HG03095 (cell line): ENCODE data around the gene HPSE2.

Experiments used
- ATAC-seq: cut with Tn5 transposase; IDR thresholded peaks from one replicate; pipeline ENCODE4 v1.9.1; 2021; ENCODE audit warnings: moderate library complexity; ENCODE audit not compliant: unreplicated experiment

Gene HPSE2

DNA sequence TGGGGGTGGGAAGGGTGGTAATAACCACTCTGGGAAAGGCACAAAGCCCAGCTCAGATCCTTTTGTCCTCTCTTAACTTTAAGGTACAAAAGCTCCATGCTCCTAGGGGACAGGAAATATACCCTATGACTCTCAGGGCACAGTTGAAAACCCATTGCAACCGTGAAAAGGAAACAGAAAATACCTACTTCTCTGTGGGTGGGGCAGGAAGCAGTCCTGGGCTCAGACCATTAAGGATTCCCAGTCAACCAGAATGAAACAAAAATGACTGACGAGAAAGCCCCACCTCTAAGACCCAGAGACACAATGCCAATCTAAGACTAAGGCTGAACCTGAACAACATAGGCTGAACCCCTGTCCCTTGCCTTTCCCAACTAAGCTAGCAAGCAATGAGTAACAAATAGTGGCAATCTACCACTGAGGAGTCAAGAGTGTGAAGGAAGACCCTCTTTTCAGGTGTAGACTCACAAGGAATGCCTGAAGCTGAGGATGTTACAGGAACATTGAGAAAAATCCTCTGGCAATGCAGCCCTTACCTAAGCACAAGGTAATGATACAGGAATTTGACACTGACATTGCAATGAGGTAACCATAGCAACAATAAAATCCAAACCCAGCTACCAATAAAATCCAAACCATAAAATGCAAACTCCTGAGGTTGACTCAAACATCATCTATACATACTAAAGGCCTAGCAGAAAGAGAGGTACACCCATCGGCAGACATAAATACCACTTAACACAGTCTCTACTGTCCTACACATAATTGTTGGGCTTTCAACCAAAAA, 380.1 kb downstream of the HPSE2 start:
- no peak for ATAC-seq

DNA sequence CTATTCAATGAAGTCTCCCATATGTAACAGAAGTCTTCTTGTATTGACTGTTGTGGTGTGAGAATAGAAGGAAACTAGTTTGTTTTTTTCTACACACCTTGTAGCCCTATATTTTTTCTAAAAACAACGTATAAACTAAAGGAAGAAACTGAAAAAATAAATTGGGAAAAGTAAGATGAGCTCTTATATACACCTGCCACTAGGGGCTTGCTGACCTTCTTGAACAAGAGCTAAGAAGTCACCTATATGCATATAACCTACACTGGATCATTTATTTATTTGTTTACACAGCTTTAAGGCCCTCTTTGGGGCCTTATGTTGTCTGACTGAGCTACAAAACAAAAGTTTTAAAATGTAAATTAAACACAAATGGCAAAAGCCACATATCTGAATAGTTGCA, 383.0 kb downstream of the HPSE2 start:
- no peak for ATAC-seq

DNA sequence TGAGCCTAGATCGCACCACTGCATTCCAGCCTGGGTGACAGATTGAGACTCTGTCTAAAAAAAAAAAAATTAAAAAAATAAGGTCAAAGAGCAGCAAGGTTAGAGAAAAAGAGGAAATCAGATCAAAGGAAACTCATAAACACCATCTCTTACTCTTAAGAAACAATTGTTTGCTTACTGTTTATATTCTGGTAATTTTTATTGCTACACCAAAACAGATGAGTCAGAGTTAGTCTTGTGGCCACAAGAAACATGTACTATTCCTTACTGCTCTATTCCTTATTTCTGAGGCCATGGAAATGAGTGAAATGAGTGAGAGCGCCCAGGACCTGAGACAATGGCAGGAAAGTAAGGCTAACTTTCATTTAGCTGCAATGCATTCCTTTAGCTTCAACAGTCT, 387.3 kb downstream of the HPSE2 start:
- ATAC-seq, result no peak

DNA sequence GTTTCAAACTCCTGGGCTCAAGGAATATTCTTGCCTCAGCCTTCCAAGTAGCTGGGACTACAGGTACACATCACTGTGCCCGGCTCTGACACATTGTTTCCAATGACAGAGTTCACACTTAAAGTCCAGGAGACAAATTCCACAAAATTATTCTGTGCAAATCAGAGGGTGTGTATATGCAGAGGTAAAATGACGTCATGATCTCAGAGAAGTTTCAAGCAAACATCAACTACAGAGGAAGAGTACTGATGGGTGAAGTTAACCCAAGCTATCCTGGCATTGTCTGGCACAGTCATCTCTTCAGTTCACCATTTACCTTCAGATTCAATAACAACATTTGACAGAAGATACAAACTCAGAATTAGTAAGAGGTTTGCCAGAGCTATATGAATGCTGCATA, 388.9 kb downstream of the HPSE2 start:
- ATAC-seq, result no peak

DNA sequence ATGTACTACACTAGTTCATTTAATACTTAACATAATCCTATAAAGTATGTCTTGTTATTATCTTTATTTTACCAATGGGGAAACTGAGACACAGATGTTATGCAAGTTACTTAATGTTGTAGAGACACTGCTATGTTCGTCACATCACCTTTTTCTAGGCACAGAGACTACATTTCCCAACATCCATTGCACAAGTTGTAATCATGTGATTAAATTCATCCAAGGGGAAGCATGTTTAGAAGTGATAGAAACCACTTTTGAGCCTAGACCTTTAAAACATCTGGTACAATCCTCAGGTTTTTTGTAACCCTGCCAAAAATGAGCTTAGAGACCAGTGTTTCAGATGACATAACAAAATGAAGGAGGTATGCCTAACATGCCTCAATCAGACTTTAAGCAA, 402.1 kb downstream of the HPSE2 start:
- no peak for ATAC-seq

DNA sequence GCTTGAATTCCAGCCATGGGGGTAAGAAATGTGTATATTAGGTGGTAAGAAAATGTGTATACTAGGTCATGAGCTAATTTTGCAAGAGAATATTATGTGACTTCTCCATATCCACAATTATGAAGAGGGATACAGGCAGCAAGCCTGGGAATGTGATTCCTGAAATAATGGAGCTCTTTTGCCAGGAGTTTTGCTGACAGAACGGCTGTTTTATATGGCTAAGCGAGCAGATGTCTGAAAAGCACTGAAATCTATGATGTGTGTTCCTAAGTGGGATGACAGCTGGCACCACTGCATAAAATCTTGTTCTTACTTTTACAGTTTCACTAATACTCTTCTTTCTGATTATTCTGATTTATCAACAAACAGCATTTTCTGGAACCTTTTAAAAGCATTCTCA, 402.9 kb downstream of the HPSE2 start:
- ATAC-seq, result no peak

DNA sequence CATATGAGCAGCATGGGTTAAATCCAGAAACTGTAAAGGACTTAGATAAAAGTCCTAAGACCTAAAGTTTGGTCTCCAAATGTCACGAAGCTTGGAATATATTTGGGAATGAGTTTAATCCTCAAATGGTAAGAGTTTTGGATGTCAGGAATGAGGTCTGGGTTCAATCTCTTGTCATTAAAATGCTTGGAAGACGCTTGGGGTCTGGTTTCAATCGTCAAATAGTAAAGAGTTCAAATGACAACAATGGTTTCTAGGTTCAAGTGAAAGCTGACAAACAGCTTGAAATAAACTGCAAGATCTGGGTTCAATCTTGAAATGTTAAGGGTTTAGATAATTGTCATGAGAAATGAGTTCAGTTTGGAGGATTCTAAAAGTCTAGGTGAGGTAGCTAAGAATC, 403.5 kb downstream of the HPSE2 start:
- ATAC-seq, result no peak

DNA sequence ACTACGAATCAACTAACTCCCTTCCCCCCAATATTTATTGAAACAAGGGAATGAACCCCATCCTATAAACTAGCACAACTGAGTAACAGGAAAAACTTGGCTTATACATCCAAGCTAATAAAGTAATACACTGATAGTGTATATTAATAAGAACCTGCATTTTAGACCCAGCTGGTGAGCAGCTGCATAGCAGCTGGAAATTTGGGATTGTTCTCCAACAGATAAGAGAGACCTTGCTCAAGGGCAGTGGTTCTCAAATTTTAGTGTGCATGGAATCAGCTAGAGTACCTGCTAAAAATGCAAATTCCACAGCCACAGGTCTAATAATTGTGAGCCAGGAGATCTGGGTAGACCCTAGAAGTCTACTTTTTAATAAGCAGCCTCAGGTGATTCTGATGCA, 404.3 kb downstream of the HPSE2 start:
- no peak for ATAC-seq

DNA sequence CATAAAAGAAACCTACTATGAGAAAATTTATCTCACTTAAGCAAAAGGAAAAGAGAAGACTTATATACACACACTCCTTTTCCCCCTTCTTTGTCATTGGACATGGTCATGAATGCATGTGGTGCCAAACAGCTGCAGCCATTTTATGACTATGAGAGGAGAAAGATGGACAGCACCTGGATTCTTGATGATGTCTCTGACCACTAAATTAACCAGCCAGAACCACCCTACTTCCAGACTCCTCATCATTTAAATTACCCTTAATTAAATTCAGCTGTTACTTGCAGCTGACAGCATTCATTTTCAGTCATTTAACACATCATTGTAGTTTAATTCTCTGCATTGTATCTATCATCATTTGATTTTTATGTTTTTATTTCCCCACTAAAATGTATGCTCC, 409.9 kb downstream of the HPSE2 start:
- no peak for ATAC-seq

DNA sequence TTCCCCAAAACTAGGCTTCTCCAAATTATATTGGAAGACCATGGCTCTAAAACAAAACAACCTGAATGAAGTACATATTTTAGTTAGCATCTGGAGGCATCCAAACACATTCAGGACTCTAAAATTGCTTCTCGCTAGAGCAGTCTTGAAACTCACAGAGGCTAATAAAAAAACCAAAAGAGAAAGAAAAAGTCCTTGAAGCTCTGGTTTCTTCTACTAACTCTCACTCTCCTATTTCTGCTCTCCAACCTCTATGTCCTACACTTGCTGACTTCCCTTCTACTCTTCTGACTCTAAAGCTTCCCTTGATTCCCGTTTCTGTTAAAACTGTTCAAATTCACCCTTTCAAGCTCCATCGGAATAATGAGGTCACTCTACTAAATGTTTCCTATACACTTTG, 418.3 kb downstream of the HPSE2 start:
- no peak for ATAC-seq

DNA sequence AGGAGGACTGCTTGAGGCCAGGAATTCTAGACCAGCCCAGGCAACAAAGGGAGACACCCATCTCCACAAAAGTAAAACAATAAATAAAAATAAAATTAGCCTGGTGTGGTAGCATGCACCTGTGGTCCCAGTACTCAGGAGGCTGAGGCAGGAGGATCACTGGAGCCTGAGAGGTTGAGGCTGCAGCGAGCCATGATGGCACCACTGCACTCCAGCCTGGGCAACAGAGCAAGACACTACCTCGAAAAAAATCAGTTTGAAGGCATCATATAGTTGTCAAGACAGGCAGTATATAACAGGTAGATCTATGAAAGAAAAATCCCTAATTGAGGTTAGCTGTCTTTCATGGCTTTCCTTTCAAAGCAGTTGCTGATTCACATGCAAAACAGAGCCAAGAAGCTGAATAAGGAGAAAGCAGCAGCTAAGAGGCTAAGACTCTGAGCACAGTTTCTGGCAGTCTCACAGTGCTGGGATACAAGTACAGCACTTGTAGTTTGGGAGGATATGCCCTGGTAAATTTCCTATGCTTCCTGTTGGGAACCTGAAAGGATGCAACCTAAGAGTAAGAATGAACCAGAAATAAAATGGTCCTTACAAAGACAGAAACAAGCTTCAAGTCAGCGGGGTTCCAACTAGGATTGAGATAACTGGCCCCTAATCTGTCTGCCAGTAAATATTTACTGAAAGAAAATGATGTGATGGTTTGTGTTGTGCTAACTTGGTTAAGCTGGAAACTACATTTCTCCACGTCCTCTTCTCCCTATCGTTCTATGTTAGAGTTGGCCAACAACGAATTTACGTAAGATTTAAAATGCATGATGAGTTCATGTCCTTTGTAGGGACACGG, 420.4 kb downstream of the HPSE2 start:
- ATAC-seq, result no peak

DNA sequence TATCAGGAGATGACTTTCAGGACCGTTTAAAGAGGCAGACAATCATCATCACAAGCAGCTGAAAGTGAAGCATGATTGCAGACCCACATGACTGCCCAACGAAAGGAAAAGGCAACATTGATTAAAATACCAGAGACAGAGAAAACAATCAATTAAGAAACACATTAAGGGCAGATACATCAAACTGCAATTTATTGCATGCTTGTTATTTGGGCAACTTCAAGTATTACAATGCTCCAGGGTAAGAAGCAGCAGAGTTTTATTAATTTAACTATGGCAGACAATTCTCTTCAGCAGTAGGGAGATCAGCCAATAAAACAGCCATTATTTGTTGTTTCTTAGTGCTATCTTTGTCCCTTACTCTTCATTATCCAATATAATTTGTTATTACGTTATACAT, 421.2 kb downstream of the HPSE2 start:
- ATAC-seq, result no peak

DNA sequence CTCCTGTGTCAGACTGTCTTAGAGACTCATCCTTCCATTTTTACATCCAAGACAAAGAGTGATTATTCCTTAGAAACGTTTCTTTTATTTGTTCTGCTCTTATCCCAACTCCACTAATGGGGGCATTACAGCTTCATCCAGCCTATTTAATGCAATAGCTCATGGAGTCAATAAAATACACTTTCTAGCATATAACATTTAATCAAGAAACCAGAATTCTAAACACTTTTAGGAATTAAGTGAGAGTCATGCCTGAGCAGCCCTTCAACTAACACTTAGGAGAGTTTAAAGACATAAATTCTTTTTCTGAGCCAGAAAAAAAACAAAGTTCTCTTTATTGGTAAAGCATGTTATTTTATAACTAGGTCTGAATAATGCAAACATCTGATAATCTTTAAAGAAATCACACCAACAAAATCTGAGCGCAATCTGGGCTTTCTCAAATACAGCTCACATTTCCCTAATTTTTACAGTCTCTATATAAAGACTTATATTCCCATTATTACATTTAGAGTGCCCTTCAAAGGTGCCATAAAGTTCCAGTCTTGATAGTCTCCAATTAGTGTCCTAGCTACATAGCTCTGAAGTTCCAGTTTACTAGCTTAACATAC, 427.3 kb downstream of the HPSE2 start:
- no peak for ATAC-seq

DNA sequence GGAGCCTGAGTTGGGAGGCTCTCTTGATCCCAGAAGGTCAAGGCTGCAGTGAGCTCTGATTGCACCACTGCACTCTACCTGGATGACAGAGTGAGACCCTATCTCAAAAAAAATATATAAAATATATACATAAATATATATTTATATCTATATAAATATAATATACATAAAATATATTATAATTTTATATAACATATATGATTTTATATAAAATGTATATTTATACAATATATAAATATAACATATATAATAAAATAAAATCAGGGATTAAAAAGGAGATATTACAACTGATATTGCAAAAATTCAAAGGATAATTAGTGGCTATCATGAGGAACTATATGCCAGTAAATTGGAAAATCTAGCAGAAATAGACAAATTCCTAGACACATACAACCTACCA, 435.4 kb downstream of the HPSE2 start:
- ATAC-seq, result no peak

DNA sequence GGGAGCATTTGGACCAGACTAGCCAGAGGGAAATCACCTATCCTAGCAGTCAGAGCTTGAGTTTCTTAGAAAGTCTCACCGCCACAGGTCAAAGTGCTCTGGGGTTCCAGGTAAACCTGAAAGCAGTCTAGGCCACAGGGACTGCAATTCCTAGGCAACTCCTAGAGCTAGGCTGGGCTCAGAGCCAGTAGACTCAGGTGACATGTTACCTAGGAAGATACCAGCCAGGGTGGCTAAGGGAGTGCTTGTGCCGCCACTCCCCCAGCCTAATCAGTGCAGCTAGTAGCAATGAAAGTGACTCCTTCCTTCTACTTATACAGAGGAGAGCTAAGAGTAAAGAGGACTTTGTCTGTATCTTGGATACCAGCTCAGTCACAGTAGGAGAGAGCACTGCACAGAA, 440.2 kb downstream of the HPSE2 start:
- no peak for ATAC-seq

DNA sequence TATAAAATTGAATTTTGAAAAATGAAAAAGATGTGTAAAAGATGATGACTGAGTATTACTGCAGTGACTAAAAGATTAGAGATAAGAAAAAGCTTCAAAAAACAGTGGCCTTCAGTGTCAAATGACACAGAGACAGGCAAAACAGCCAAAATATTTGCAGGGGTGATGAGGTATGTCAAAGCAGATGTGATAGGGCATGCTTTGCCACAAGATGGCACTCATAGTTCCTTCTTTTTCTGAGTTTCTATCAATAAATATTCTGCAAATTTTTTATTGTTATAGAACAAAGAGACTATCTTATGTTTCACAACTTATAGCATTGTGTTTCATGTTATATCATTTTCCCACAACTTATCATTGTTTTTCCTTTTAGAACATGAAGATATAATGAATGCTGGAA, 444.8 kb downstream of the HPSE2 start:
- no peak for ATAC-seq

DNA sequence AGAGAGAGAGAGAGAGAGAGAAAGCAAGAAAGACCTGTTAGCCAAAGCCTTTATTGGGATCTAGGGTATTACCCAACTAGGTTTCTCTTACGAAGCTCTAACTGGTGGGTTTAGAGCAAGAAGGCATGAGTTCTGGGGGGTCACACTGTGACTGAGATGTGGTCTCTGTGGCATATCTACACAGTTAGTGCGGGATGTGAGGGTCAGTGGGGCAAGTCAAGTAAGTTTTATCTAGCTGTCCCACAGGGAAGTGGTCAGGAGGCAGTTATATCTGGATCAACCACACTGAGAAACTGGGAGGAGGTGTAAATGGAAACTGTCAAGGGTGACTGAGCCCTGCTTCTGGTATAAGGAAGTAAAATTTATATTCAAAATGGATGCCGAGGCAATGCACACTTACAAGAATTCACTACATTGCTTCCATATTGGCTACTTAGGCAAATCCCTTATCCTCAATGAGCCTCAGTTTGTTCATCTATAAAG, 457.3 kb downstream of the HPSE2 start:
- no peak for ATAC-seq

DNA sequence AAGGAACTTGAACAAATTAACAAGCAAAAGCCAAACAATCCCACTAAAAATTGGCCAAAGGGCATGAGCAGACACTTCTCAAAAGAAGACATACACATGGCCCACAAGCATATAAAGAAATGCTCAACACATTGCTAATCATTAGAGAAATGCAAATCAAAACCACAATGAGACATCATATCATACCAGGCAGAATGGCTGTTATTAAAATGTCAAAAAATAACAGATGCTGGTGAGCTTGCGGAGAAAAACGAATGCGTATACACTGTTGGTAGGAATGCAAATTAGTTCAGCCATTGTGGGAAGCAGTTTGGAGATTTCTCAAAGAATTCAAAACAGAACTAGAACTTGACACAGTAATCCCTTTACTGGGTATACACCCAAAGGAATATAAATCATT, 477.2 kb downstream of the HPSE2 start:
- no peak for ATAC-seq

DNA sequence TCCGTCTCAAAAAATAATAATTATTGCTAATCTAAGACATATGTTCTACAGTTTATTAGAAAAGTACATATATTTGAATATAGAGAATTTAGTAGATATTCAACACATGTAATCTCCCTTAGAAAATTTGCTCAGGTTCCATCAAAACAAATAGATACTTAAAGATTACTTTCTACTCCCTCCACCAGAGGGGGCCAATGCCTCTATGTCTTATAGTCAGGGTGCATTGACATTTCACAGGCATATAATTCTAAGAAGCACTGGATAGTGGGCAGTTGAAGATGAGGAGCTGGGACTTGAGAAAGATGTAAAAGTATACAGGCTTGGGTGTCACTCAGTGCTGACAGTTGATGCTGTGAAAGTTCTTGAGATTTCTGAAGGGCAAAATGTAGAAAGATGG, 487.4 kb downstream of the HPSE2 start:
- ATAC-seq, result no peak

DNA sequence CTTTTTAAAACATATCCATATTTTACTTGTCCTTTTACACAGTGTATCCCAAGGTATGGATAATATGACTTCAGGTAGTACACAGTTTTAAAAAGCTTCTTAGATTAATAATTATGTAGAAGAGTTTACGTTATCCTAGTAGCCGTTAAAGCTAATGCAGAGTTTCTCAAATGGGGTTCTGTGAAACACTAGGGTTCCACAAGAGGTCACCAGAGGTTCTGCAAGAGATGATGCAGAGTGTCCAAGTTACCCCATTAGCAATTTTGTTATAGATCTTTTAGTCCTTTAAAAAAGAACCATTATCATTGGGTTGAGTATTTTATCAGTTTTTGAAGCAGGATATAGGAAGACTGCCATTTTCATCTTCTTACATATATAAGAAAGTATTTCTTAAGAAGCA, 490.0 kb downstream of the HPSE2 start:
- no peak for ATAC-seq

DNA sequence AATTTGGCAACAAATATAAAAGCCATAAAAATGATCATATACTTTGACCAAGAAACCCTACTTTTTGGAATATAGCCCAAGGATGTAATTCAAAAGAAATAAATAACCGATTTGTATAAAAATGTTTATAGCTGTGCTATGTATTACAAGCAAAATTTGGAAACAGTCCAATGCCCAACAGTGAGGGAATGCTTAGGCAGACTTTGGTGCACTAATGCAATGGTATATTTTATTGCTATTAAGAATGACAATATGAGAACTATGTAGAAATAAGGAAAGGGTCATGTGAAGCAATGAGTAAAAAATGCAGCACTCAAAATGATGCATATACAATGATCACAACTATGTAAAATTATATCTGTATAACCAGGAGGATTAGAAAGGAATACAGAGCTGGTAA, 515.1 kb downstream of the HPSE2 start:
- ATAC-seq, result no peak

DNA sequence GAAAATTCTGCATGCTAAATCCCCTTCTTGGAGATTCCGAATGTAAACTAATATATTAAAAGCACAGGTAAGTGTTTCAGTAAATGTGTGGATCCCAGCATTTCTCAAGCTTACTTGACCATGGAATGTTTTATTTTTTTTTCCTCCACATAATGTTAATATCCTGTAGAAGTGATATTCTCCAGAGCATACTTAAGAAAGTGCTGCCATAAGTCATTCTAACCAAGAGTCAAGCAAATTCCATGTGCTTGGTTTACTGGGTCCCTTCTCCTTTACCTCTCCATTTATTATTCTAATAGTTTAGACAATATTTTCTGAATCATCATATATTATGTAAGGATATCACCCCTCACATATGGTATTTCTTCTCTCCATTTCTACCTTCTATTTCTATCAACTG, 522.1 kb downstream of the HPSE2 start:
- no peak for ATAC-seq
